ENCODE results near the gene DOCK4.

Gene DOCK4

DNA sequence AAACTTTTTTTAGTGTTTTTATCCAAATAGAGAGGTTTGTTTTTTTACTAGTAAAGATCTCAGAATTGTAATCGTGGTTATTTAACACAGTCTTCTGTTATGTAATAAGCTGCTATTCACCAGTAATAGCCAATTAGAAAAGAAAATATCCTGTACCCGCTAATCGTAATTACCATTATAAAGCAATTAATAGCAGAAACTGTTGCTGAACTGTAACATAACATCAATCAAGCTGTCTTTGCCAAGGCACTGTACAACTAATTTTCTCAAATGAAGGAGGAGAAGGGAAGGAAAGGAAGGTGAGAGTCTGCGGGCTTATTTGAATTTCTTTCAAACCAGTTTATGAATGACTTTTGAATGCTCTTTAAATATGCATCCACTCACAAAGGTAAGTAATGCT is 9.6 kb upstream of the DOCK4 start:
- Histone ChIP-seq H3K4me1 (ENCODE audit: control insufficient read depth in 5 of 5, insufficient read depth in 5 of 5, low read length in 5 of 5) (peaks cover 0 to 7% (median 5%) of the 10 kb centered on the region in 5 donors), H3K27ac (ENCODE audit: low read depth, low read length) (no peak overlapping the region), H3K36me3 (ENCODE audit: control insufficient read depth in 5 of 5, insufficient read depth in 5 of 5, low read length in 5 of 5) (no peaks in the 10 kb centered on the region), H3K9me3 (ENCODE audit: control insufficient read depth in 5 of 5, low read length in 5 of 5) (no peaks in the 10 kb centered on the region), H3K4me3 (ENCODE audit: low read depth in 1 of 5, low read length in 5 of 5) (no peak overlapping the region), H3K27me3 (ENCODE audit: control insufficient read depth in 5 of 5, insufficient read depth in 4 of 5, low read length in 5 of 5) (no peaks in the 10 kb centered on the region), H3K9ac (ENCODE audit: low read length in 5 of 5) (no peak overlapping the region)

DNA sequence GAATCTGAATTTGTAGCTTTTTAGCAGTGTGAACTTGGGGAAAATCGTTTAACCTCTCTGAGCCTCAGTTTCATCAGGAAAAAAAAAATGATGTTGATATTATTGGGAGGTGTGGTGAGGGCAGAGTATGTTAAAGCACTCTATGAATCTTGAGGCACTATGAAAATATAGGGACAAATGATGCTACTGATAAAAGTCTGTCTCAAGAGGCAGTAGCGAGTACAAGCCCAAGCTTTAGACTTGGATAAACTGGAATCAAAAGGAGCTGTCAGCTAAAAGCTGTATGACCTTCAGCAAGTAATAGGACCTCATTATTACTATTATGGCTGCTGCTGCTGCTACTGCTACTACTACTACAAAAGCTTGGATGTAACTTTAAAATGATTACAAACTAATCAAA is 8.7 kb upstream of the DOCK4 start:
- Histone ChIP-seq H3K27ac (ENCODE audit: low read depth, low read length) (no peak overlapping the region), H3K9me3 (ENCODE audit: control insufficient read depth in 5 of 5, low read length in 5 of 5) (no peaks in the 10 kb centered on the region), H3K4me1 (ENCODE audit: control insufficient read depth in 5 of 5, insufficient read depth in 5 of 5, low read length in 5 of 5) (peaks cover 0 to 7% (median 5%) of the 10 kb centered on the region in 5 donors), H3K36me3 (ENCODE audit: control insufficient read depth in 5 of 5, insufficient read depth in 5 of 5, low read length in 5 of 5) (no peaks in the 10 kb centered on the region), H3K27me3 (ENCODE audit: control insufficient read depth in 5 of 5, insufficient read depth in 4 of 5, low read length in 5 of 5) (no peaks in the 10 kb centered on the region), H3K9ac (ENCODE audit: low read length in 5 of 5) (no peak overlapping the region), H3K4me3 (ENCODE audit: low read depth in 1 of 5, low read length in 5 of 5) (no peak overlapping the region)

DNA sequence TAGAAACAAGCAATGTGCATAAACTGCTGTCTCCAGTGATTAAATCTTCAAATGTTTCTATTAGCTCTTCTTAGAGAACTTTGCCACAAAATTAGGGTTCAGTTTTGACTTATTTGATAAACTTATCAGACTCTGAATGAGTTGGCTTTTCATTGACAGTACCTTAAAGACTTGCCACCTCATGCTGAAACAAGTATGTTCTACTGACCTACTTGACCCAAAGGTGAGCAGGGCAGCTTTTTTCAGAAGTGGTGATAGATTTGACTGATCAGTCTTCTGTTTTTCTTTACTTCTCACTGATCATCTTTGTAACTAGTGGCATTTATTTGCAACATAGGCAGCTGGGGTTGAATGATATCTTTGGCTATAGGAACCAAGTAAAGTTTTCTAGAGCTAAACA is 8.1 kb upstream of the DOCK4 start:
- no peaks in the 10 kb centered on the region for H3K36me3 ChIP-seq (ENCODE audit: control insufficient read depth in 5 of 5, insufficient read depth in 5 of 5, low read length in 5 of 5)
- H3K4me1 ChIP-seq (ENCODE audit: control insufficient read depth in 5 of 5, insufficient read depth in 5 of 5, low read length in 5 of 5): peaks cover 0 to 7% (median 5%) of the 10 kb centered on the region in 5 donors
- no peaks in the 10 kb centered on the region for H3K27me3 ChIP-seq (ENCODE audit: control insufficient read depth in 5 of 5, insufficient read depth in 4 of 5, low read length in 5 of 5)
- no peak overlapping the region for H3K9ac ChIP-seq (ENCODE audit: low read length in 5 of 5)
- no peak overlapping the region for H3K27ac ChIP-seq (ENCODE audit: low read depth, low read length)
- no peak overlapping the region for H3K4me3 ChIP-seq (ENCODE audit: low read depth in 1 of 5, low read length in 5 of 5)
- H3K9me3 ChIP-seq (ENCODE audit: control insufficient read depth in 5 of 5, low read length in 5 of 5): no peaks in the 10 kb centered on the region

DNA sequence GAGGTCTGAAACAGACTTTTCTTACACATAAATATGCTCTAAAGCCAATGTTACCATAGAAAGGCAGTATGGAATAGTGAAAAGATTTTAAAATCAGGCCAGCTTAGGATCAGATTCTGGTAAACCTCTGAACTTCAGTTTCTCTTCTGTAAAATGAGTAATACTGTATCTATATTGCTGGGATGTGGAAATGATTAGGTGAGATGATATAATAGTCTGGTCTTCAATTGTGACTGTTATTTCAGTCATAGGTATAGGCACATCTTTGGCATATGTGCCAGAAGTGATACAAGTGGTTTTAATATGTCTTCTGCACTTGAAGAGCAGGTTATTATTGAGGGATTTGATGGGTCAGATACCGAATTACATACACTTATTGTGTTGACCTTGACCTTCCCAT is 7.5 kb upstream of the DOCK4 start:
- H3K27me3 ChIP-seq (ENCODE audit: control insufficient read depth in 5 of 5, insufficient read depth in 4 of 5, low read length in 5 of 5): no peaks in the 10 kb centered on the region
- H3K27ac ChIP-seq (ENCODE audit: low read depth, low read length): no peak overlapping the region
- H3K4me3 ChIP-seq (ENCODE audit: low read depth in 1 of 5, low read length in 5 of 5): no peak overlapping the region
- no peaks in the 10 kb centered on the region for H3K36me3 ChIP-seq (ENCODE audit: control insufficient read depth in 5 of 5, insufficient read depth in 5 of 5, low read length in 5 of 5)
- no peak overlapping the region for H3K9ac ChIP-seq (ENCODE audit: low read length in 5 of 5)
- peaks cover 0 to 7% (median 5%) of the 10 kb centered on the region in 5 donors for H3K4me1 ChIP-seq (ENCODE audit: control insufficient read depth in 5 of 5, insufficient read depth in 5 of 5, low read length in 5 of 5)
- no peaks in the 10 kb centered on the region for H3K9me3 ChIP-seq (ENCODE audit: control insufficient read depth in 5 of 5, low read length in 5 of 5)

DNA sequence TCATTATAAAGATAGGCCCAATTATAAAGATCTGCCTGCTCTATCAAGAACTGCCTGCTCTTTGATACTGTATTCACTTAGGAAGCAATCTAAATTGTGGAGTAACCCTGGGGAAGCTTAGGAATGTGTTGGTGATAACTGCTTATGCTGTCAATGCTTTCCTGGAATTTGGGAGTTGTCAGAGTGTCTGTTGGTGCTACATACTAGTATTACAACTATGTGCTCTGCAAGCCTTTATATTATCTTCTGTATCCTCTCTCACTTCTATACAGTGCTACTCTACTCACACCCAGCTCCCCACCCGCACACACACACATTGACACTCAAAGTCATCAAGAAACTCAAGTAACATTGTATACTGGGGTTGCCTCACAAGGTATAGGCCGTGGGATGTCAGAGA is 6.4 kb upstream of the DOCK4 start:
- Histone ChIP-seq H3K4me3 (ENCODE audit: low read depth in 1 of 5, low read length in 5 of 5) (no peak overlapping the region), H3K36me3 (ENCODE audit: control insufficient read depth in 5 of 5, insufficient read depth in 5 of 5, low read length in 5 of 5) (no peaks in the 10 kb centered on the region), H3K9ac (ENCODE audit: low read length in 5 of 5) (no peak overlapping the region), H3K27ac (ENCODE audit: low read depth, low read length) (no peak overlapping the region), H3K9me3 (ENCODE audit: control insufficient read depth in 5 of 5, low read length in 5 of 5) (no peaks in the 10 kb centered on the region), H3K4me1 (ENCODE audit: control insufficient read depth in 5 of 5, insufficient read depth in 5 of 5, low read length in 5 of 5) (peaks cover 0 to 7% (median 6%) of the 10 kb centered on the region in 5 donors), H3K27me3 (ENCODE audit: control insufficient read depth in 5 of 5, insufficient read depth in 4 of 5, low read length in 5 of 5) (no peaks in the 10 kb centered on the region)

DNA sequence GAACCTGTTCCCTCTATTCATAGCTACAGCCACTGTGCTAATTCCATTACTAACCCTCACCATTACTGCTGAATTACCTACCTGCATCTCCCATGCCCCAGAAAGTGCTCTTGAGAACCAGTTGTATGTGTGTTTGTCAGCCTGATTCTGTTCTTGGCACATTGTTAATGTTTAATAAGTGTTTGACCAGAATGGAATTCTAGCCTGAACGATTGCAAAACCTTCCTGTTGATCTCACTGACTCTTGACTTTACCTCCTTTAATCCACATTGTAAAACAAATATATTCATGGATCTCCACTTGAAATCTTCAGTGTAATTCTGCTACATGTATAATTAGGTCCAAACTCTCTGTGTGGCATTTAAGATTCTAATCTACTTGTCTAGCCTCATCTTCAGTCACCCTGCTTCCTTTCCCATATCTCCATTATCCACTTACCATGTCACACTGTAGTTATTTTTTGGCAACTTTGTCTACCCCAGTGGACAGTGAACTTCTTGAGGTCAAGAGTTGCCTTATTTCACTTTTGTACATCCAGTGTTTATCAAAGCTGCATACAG is 5.2 kb upstream of the DOCK4 start:
- peaks cover 0 to 14% (median 14%) of the 10 kb centered on the region in 5 donors for H3K4me1 ChIP-seq (ENCODE audit: control insufficient read depth in 5 of 5, insufficient read depth in 5 of 5, low read length in 5 of 5)
- no peaks in the 10 kb centered on the region for H3K36me3 ChIP-seq (ENCODE audit: control insufficient read depth in 5 of 5, insufficient read depth in 5 of 5, low read length in 5 of 5)
- no peaks in the 10 kb centered on the region for H3K27me3 ChIP-seq (ENCODE audit: control insufficient read depth in 5 of 5, insufficient read depth in 4 of 5, low read length in 5 of 5)
- H3K9ac ChIP-seq (ENCODE audit: low read length in 5 of 5): no peak overlapping the region
- H3K4me3 ChIP-seq (ENCODE audit: low read depth in 1 of 5, low read length in 5 of 5): no peak overlapping the region
- H3K27ac ChIP-seq (ENCODE audit: low read depth, low read length): no peak overlapping the region
- H3K9me3 ChIP-seq (ENCODE audit: control insufficient read depth in 5 of 5, low read length in 5 of 5): no peaks in the 10 kb centered on the region

DNA sequence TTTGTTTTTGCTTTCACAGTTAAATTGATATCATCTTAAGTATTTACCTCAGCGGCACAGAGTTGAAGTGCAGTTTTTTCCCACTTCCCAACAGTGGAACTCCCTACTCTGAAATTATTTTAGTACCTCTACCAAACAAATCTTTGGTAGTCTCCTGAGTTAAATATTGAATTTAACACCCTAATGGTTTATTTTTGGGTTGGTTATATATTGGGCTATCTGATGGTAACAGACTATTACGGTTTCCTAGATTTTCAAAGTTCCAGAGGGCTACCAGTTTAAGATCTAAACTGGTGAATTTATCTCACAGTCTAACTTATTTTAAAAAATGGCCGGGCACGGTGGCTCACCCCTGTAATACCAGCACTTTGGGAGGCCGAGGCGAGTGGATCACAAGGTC is 1.6 kb upstream of the DOCK4 start:
- peaks cover 0 to 40% (median 36%) of the 10 kb centered on the region in 5 donors for H3K4me1 ChIP-seq (ENCODE audit: control insufficient read depth in 5 of 5, insufficient read depth in 5 of 5, low read length in 5 of 5)
- no peak overlapping the region for H3K9ac ChIP-seq (ENCODE audit: low read length in 5 of 5)
- no peaks in the 10 kb centered on the region for H3K9me3 ChIP-seq (ENCODE audit: control insufficient read depth in 5 of 5, low read length in 5 of 5)
- no peak overlapping the region for H3K27ac ChIP-seq (ENCODE audit: low read depth, low read length)
- peak overlapping the region in 1 of 5 donors; percentile 95 for H3K4me3 ChIP-seq (ENCODE audit: low read depth in 1 of 5, low read length in 5 of 5)
- no peaks in the 10 kb centered on the region for H3K36me3 ChIP-seq (ENCODE audit: control insufficient read depth in 5 of 5, insufficient read depth in 5 of 5, low read length in 5 of 5)
- H3K27me3 ChIP-seq (ENCODE audit: control insufficient read depth in 5 of 5, insufficient read depth in 4 of 5, low read length in 5 of 5): no peaks in the 10 kb centered on the region

DNA sequence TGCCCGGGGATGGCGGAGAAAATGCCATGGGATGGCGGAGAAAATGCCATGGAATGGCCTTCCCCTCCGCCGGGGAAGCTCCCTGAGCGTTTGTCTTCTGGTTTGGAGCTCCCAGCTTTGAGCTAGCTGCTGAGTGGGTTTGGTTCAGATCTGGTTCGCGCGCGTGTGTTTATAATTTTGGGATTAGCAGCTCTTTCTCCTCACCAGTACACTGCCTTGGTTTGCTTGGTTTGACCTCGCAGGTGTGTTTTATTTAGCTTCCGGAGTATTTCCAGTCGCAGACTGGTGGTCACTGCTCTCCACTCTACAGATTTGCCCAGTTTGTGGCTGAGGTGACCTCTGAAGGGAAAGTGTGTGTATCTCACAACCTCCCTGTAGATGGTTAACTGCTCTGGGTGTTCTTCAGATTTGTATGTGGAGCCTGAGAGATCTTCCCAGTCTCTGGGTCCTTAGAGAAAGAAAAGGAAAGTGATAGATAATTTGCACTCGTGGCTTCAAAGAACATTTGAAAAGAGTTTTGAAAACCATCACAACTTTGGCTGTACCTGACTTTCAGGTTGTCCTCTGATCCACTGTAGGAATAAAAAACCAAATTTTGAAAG is 893 bp upstream of the DOCK4 start:
- Histone ChIP-seq H3K27ac (ENCODE audit: low read depth, low read length) (peak overlapping the region; percentile 79), H3K27me3 (ENCODE audit: control insufficient read depth in 5 of 5, insufficient read depth in 4 of 5, low read length in 5 of 5) (no peaks in the 10 kb centered on the region), H3K9me3 (ENCODE audit: control insufficient read depth in 5 of 5, low read length in 5 of 5) (no peaks in the 10 kb centered on the region), H3K9ac (ENCODE audit: low read length in 5 of 5) (peak overlapping the region in 4 of 5 donors; percentile 85 to 93 (median 89)), H3K4me1 (ENCODE audit: control insufficient read depth in 5 of 5, insufficient read depth in 5 of 5, low read length in 5 of 5) (peaks cover 0 to 41% (median 36%) of the 10 kb centered on the region in 5 donors), H3K4me3 (ENCODE audit: low read depth in 1 of 5, low read length in 5 of 5) (peak overlapping the region; percentile 78 to 98 (median 92)), H3K36me3 (ENCODE audit: control insufficient read depth in 5 of 5, insufficient read depth in 5 of 5, low read length in 5 of 5) (no peaks in the 10 kb centered on the region)

DNA sequence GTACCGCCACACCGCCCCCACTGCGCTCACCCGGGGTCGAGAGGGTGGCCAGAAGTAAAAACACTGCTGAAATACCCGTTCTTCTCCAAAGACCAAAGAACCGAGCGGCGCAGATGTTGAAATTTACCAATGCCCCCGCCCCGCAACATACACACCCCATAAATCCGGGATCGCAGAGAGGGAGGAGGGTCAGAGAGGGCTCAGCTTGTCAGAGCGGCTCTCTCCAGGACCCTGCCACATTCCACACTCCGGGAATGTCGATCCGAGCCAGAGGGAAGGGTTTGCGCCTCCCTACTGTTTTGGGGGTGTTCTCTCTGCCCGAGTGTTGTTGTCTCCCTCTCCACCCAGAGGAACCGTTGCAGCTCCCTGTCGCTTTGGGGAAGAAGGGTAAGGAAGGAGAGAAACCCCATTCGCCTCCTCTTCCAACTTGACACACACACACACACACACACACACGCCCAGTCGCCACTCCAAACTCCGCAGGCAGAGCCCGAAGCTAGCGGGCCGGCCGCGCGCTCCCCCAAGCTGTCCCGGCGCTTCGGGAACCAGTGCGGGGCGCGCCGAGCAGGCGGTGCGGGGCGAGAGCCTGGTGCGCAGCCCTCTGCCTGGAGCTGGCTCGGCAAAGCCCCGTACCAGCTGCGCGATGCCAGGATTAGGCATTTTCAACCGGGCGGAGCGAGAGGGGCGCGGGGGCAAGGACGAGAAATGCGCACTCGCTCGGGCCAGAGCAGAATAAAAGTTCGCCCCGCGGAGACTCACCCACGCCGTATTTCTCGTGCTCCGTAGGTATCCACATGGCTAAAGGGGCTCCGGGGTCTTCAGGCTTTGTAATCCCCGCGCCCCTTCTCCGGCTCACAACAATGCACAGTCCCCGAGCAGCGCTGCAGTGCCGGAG is 609 bp downstream of the DOCK4 start:
- Histone ChIP-seq H3K27ac (ENCODE audit: low read depth, low read length) (peak overlapping the region; percentile 86), H3K4me3 (ENCODE audit: low read depth in 1 of 5, low read length in 5 of 5) (peak overlapping the region; percentile 92 to 99 (median 98)), H3K4me1 (ENCODE audit: control insufficient read depth in 5 of 5, insufficient read depth in 5 of 5, low read length in 5 of 5) (peaks cover 0 to 36% (median 34%) of the 10 kb centered on the region in 5 donors), H3K9me3 (ENCODE audit: control insufficient read depth in 5 of 5, low read length in 5 of 5) (no peaks in the 10 kb centered on the region), H3K27me3 (ENCODE audit: control insufficient read depth in 5 of 5, insufficient read depth in 4 of 5, low read length in 5 of 5) (no peaks in the 10 kb centered on the region), H3K36me3 (ENCODE audit: control insufficient read depth in 5 of 5, insufficient read depth in 5 of 5, low read length in 5 of 5) (no peaks in the 10 kb centered on the region), H3K9ac (ENCODE audit: low read length in 5 of 5) (peak overlapping the region; percentile 68 to 94 (median 89))
